ENCODE results near the gene WDR7.

DNA sequence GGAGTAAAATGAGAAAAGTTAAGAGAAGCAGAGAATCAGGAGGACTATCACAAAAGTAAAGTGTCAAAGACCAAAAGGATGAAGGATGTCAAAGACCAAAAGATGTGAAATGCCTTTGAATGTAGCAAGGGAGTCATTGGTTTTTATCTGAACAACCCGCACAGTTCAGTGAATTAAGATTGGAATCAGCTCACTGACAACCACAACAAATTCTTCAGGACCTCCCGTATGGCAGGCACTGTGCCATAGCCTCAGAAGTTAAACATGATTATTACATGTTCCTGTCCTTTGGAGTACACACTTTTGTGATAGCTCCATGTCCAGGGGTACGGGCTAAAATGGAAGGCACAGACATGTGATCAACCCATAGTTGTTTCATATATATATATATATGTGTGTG, 7.8 kb upstream of the WDR7 start:
- TF ChIP-seq, protein P1, sequence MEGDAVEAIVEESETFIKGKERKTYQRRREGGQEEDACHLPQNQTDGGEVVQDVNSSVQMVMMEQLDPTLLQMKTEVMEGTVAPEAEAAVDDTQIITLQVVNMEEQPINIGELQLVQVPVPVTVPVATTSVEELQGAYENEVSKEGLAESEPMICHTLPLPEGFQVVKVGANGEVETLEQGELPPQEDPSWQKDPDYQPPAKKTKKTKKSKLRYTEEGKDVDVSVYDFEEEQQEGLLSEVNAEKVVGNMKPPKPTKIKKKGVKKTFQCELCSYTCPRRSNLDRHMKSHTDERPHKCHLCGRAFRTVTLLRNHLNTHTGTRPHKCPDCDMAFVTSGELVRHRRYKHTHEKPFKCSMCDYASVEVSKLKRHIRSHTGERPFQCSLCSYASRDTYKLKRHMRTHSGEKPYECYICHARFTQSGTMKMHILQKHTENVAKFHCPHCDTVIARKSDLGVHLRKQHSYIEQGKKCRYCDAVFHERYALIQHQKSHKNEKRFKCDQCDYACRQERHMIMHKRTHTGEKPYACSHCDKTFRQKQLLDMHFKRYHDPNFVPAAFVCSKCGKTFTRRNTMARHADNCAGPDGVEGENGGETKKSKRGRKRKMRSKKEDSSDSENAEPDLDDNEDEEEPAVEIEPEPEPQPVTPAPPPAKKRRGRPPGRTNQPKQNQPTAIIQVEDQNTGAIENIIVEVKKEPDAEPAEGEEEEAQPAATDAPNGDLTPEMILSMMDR (IDR thresholded peaks at IDR 0.05), result no peak
- no peak for TF ChIP-seq ZFX (IDR thresholded peaks at IDR 0.05; ENCODE audit: borderline replicate concordance)
